ENCODE measurements around the gene TRIP4.
"Not testable (repeated sequence)": the region's sequence is repeated elsewhere in the genome, so short reads cannot be mapped to it uniquely, and the experiment has no call there.

TRIP4 gene

DNA sequence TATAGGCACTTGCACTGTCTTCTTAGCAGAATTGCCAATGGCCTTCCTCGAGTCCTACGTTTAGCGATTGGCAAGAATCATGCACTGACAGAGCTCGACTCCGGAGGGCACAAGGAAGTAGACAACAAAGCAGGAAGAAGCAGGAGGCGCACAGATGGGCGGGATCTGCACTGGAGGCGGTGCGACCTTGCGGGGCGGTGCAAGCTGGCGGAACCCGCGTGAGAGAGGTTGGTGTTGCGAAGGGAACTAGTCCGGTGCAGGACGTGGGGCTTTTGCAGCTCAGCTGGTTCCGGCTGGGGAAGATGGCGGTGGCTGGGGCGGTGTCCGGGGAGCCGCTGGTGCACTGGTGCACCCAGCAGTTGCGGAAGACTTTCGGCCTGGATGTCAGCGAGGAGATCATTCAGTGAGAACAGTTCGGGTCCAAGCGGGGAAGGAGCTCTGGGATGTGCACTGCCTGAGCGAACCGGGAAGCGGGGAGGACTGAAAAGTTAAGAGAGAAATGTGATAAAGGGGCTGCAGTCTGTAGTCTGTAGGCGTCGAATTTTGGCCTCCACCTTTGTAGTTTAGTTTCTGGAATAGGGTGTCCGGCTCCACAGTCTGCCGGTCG, at the start of gene TRIP4:
TSS of gene TRIP4 (plus strand) at position 275 of the 607 bp plus-strand sequence. CDS start at position 303, 28 bp downstream.
- DNase-seq = peak; percentile 98

DNA sequence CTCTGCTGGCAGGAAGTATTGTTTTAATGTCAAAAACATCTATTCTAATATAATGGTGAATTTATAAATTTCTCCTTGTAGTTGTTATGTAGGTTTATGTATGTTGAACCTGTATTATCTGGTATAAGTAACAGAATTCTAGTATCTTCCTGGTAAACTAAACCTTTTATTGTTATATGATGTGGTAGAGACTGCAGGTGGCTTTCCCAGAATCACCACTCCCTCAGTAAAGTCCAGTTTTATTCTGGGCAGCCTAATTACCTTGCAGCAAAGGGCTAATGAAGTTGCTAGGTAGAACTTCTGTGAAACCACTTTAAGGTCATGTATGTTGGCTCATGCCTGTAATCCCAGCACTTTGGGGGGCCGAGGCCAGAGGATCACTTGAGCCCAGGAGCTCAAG, 47.3 kb upstream of the TRIP4 start:
- DNase-seq = no peak

DNA sequence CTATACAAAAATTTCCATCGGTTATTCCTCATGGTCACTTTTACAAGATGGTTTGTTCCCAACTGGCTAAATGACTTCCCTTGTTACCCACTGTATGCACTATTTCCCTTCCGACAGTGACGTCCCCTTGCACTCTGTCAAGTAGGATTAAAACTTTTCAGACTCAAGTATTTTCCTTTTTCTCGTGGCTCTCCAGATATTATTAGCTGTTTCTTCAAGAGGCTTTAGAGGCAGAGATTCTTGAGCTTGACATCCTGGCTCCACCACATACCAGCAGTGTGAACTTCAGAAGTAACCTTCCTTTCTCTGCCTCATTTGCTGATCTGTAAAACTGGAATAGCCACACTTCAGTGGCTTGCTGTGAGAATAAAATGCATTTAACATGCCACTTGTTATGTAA, 45.7 kb upstream of the TRIP4 start:
- no peak for DNase-seq

DNA sequence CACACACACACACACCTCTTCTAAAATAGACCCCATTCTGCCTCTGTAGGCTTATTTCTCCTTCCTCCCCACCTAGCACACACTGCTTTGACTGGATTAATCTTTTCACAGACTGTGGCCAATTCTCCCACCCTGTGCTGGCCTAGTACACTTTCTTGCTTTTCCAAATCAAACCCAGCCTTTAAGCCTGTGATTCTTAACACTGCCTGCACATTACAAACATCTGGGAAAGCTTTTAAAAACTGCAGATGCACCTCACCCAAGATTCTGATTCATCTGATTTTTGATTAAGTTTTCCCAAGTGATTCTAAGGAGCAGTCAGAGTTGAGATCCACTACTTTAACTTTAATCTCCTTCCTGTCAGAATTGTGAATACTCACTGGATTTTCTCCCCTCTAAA, 44.4 kb upstream of the TRIP4 start:
- no peak for DNase-seq

DNA sequence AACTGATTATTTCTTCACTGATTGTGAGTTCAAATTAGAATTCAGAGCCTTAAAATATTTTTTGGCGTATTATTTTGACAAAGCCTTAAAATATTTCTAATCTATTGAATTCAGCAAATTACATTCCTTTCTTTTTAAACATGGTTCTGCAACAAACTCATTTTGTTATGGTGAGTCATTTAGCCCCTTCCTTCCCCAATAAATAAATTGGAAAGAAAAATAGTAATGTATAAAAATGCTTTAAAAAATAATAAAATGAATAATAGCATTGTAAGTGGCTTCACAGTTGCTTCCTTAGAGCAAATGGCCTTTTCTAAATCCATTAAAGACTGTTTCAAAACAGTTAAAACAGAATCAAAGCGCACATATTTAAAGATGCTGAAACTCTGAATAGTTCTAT, 43.8 kb upstream of the TRIP4 start:
- DNase-seq = no peak

DNA sequence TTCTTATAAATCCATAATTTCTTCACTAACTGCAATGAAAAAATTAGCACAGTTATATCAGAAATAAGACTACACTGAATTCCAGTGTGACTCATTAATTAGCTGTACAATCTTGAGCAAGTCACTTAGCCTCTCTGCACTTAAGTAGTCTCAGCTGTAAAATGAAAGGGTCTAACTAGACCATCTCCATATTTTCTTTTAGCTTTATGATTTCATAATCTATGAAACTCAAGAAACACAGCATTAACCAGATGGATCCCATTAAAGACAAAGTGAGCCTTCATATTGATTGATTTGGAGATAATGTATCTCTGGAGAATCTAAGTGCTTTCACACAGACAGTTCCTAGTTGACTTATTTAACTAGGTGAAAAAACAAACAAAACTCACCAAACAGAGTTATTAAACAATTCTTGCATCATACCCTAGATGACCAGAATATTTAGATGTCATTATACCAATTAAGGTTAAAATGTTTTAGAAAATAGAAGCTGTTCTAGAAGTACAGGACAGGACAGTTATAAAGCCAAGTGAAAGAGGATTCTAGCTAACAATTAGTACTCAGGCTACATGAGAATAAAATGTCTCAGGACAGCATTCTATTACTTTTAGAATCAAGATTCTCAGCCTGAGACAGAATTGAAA, 42.9 kb upstream of the TRIP4 start:
- no peak for DNase-seq

DNA sequence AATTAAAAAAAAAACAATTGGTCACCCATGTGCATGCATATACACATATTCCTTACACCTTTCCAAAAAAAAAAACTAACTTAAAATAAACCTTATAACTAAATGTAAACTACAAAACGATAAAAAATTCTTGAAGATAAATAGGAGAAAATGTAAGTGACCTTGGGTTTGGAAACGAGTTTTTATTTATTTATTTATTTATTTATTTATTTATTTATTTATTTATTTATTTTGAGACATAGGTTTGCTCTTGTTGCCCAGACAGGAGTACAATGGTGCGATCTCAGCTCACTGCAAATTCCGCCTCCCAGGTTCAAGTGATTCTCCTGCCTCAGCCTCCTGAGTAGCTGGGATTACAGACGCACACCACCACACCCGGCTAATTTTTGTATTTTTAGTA, 41.4 kb upstream of the TRIP4 start:
- not testable (repeated sequence) for DNase-seq

DNA sequence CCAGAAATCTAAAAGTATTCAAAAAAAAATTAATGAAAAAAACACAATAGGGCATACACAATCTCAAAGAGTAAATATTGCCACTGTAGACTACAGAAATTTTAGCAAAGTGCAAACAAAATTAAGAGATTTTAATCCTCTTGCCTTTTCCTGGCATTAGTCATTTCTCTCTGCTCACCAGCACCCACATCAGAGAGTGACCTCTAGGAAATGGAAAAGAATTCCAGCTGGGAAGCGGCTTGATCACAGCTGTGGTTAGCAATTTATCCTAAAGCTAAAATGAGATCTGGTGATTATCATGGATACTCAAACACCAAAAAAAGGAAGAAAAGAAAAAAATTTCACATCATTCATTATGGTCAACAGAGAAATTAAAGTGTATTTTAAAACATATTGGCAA, 39.2 kb upstream of the TRIP4 start:
- no peak for DNase-seq

DNA sequence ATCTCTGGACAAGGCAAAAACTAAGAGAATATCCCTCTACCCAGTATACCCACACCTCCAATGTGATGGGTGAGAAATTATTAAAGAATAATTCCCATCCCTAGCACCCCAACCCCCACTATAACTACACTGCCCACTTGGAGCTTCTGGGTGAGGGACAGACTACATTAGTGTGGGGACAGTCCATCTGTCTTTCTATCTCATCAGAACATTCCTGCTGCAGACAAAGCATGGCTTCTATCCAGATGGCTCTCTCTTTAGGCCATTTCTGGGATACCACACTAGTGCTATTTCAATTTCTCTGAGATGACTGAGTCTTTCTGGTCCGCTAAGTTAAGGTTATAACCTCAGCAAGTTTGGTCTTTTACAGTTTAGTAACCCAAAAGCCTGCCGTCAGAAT, 38.3 kb upstream of the TRIP4 start:
- no peak for DNase-seq

DNA sequence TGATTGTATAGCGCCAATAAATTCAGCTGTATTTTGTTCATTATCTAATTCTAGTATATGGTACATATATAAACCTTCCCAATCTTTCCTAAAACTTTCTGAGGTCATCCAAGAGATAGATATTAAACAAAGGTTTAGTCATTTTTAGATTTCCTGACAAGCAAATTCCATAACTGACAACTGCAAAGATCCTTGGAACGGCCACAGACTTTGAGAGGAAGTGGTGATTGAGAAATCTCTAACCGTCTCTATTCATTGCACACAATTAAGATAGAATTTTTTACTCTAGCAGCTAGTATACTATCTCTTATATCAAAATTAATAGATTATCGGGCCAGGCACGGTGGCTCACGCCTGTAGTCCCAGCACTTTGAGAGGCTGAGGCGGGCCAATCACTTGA, 36.4 kb upstream of the TRIP4 start:
- DNase-seq = no peak

DNA sequence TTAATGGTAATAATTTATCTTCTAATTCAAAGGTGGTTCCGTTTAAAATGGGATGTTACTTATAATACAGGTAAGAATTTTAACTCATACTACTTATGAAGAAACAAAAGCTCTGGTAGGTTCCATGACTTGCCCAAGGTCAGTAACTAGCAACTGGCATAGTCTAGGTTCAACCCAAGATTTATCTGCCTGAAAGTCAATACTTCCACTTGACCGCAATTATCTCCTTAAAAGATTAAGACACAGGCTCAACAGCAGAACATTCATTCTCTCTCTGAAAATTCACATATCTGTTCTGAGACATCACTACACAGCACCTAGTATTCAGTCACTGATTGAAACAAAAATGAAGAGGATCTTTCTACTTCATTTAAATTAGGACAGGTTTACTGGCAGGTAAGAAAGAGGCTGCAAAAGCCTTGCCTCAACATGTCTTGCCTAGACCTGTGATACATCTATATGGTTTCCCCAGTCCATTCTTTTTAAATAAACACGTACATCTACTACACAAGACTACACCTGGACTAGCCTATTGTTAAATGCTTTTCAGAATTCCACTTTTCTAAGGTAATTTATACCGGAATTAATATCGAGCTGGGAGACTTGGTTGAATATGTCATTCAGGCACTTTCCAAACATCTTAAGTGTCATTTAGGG, 32.8 kb upstream of the TRIP4 start:
- no peak for DNase-seq

DNA sequence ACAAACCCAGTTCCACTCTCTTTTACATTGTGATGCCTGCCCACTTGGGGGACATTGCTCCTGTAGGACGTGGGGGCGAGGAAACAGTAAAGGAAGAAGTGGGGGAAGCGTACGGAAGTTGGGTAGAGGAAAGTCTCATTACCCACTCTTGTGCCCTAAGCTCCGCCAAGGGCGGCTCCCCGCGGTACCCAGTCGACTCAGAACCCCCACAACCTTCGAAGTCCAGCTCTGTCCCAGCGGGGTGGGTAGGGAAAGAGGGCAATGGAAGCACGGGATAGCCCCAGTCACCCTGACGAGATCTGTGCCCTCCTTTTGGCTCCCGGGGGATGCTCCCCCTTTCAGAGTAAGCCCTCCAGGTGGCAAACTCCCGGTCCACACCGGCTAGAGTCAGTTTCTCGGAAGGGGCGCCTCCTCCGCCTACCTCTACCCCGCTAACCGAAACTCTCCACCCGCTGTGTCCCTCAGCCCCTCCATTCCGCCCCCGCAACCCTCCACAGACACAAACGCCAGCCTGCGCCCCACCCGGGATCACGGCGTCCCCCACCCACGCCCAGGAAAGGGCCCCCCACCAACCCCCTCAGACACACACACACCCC, 32.2 kb upstream of the TRIP4 start:
- peak; percentile 18 for DNase-seq

DNA sequence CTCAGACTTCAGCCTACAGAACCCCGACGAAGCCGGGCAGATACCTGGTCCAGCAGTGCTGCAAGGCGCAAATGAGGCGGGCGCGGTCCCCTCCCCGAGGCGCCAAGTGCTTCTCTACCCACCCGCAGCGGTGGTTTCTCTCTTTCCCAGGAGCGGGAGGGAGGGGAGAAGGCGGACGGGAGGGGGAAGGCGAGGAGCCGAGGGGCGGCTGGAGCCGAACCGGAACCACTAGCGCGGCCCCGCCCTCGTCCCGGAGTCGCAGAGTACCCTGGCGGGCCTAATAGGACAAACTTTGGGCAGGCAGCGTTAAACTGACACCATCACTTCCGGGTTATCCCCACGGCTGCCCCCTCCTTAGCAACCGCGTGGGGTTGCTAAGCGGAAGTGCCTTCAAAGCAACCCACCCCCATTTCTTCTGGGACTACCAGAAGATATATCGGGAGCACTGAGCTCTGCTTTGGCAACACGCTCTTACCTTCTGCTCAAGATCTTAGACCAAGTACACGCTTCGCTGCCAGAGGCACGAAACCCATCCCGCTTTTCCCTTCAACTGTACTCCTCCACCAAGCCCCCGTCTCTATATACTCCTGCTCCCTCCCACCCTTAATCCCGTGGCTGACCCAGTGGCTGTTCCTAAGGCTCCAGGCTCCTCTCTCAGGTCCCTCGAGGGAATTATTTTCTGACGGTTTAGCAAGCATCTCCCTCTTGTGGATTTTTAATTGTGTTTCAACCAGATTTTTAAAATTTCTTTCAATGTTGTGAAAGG, 31.5 kb upstream of the TRIP4 start, which contains the start of gene CSNK1G1:
TSS of gene CSNK1G1 (minus strand) at position 230 of the 766 bp plus-strand sequence. CDS start 55,674 bp downstream, outside the sequence.
- peak; percentile 95 for DNase-seq

DNA sequence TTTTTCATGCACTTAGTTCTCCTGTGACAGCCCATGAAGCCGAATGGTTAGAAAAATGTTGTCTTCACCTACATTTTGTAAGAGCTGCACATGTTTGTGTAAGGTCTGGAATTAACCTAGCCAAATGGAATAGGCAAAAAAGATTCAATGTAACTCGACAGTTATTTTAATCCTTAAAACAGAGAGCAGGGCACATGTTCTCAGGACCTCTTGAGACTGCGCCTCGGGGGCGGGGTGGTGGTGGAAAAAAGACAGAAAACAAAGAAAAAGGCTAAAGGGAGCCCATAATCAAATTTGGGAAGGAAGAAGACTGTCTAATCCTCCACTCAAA, 31.0 kb upstream of the TRIP4 start:
- DNase-seq = no peak

DNA sequence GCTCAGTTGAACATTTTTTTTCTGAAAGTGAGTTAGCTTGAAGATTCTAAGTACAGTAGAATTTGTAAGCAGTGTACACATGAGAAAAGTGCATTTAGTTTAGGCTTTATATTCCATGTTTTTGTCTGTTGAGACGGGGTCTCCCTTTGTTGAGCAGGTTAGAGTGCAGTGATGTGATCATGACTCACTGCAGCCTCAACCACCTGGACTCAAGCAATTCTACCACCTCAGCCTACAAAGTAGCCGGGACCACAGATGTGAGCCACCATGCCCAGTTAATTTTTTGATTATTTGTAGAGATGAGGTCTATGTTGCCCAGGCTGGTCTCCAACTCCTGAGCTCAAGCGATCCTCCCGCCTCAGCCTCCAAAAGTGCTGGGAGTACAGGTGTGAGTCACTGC, 26.4 kb upstream of the TRIP4 start:
- no peak for DNase-seq

DNA sequence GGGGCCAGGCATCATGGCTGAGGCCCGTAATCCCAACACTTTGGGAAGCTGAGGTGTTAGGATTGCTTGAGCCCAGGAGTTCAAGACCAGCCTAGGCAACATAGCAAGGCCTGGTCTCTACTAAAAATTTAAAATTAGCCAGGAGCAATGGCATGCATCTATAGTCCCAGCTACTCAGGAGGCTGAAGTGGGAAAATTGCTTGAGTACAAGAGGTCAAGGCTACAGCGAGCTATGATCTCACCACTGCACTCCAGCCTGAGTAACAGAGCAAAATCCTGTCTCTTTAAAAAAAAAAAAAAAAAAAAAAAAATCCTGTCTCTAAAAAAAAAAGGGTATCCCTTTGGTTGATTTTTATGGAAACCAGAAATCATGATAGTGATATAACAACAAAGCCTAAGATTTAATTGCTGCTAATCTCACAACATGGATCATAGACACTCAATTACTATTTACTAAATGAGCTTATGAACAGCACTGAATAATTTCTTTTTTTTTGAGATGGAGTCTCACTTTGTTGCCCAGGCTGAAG, 18.5 kb upstream of the TRIP4 start:
- DNase-seq = no peak

DNA sequence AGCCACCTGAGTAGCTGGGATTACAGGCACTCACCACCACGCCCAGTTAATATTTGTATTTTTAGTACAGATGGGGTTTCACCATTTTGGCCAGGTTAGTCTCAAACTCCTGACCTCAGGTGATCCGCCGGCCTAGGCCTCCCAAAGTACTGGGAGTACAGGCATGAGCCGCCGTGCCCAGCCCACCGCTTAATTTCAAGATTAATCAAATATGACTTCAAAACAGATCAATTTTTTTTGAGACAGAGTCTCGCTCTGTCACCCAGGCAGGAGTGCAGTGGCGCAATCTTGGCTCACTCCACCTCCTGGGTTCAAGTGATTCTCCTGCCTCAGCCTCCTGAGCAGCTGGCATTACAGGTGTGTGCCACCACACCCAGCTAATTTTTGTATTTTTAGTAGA, 16.3 kb upstream of the TRIP4 start:
- not testable (repeated sequence) for DNase-seq

DNA sequence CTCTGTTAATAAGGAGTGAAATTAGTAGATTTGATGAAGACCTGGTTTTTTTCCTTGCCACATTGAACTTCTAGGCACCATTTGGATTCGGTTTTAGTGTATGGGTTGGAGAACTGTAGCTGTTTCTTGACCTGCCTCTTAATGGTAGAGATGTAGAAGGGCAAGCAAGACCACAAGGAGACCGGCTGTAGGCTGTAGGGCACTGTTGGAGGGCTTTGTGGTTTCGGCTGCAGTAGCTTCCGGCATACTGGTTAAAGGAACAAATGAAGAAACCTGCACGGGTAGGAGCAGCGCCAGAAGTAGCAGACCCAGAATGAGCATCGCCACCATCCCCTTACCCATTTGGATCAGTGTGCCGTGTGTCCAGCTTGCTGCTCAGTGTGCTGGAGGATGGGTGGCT, 14.3 kb upstream of the TRIP4 start:
- no peak for DNase-seq

DNA sequence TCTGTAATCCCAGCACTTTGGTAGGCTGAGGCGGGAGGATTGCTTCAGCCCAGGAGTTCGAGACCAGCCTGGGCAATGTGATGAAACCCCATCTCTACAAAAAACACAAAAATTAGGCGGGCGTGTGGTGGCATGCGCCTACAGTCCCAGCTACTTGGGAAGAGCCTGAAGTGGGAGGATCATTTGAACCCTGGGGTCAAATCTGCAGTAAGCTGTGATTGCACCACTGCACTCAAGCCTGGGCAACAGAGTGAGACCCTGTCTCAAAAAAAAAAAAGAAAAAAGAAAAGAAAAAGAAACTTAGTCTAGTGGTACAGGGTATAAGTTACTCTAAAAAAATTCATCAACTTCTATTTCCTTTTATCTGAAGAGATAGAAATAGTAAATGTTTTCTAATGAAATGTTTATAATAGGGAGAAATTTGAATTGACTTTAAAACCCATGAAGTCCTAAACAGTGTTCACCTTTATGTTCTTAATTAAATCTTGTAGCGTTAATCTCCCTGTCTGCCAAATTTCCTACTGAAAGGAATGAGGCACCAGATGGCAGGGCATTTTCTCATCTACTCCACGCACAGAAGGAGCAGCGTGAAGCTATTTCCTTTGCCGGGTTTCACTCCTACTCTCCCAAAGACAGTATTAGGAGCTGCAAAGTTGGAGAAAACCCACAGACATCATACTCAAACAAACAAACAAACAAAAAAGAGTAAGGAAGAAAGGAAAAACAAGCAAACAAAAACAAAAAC, 8.2 kb upstream of the TRIP4 start:
- no peak for DNase-seq

DNA sequence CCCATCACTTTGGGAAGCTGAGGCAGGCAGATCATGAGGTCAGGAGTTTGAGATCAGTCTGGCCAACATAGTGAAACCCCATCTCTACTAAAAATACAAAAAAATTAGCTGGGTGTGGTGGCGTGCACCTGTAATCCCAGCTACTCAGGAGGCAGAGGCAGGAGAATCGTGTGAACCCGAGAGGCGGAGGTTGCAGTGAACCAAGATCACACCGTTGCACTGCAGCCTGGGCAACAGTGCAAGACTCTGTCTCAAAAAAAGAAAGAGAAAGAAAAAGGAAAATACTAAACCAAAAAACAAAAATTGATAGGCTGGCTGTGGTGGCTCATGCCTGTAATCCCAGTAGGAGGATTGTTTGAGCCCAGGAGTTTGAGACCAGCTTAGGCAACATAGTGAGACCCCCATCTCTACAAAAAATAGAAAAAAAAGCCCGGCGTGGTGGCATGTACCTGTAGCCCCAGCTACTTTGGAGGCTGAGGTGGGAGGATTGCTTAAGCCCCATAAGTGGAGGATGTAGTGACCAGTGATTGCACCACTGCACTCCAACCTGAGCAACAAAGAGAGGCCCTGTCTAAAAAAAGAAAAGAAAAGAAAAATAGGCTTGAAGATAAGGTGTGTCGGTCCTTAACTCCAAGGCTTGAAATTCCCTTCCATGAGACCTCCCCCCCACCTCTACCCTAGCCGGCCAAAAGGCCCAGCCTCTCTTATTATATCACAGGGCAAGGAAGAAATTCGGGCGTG, 7.3 kb upstream of the TRIP4 start:
- not testable (repeated sequence) for DNase-seq

DNA sequence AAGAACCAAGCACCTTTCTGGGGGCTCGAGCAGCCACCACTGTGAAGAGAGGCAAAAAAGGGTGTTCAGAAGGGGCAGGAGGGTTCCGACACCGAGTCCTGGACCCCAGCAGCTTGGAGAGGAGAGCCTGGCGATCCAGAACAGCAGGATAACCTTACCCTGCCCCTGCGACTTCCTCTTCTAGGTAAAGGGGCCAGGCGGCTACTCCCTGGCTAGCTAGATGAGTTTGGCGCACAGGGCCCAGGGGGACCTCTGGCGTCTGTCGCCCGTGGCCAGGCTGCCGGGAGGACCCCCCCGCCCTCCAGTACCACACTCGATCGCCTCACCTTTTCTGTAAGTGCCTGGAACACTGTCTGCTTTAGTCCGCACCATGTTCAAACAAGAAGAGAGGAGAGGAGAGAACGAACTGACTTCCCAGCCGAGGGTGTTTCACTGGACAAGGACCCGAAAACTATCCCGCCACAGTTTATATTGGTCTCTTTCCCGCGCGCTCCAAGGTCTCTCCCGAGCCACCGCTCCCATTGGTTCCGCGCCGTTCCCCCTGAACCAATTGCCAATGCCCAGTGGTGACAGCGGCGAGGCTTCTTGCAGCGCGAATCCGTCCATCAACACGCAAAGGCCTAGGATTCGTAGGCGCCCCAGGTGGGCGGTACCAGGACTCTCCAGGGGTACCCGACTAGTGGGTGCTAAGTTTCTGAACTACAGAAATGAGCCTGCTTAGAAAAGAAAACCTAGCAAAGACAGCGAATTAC, 6.5 kb upstream of the TRIP4 start, which contains the start of gene PCLAF:
TSS of gene PCLAF (minus strand) at position 442 of the 752 bp plus-strand sequence. CDS start at position 372, 70 bp downstream.
- peak; percentile 99 for DNase-seq
